T-cell (primary cell): Measurements from ENCODE around the gene SOWAHA. TPM values are rescaled to one million over a fixed set of nuclear protein-coding genes. Genes with fewer than 3 reads are reported as not detected.

Experiments
- ATAC-seq, 4 experiments: fragments of 200-7000 bp in 3 of 4; fragments of 150-1000 bp in 1 of 4; cut with Tn5 transposase; replicated peaks in 1 of 4; 1 replicate in 3 of 4; 2 replicates in 1 of 4; pipeline ENCODE4 v1.10.0; 2021; ENCODE audit warnings: moderate library complexity in 3 of 4, mild to moderate bottlenecking in 2 of 4, moderate number of reproducible peaks in 1 of 4
- CTCF ChIA-PET, 2 donors: fragments of 300-600 bp; sonication (Branson Sonifier 250); formaldehyde crosslinking; loops; one replicate each; lab custom pipeline; 2022; ENCODE audit warnings: antibody characterized with exemption in 2 of 2; lab: Charles Lee
- POLR2A ChIA-PET, 2 donors: fragments of 300-600 bp; sonication (Branson Sonifier 250); formaldehyde crosslinking; loops; one replicate each; lab custom pipeline; 2022; ENCODE audit warnings: antibody characterized with exemption in 2 of 2; lab: Charles Lee
- DNase-seq, 35 experiments: peaks; one replicate each; pipeline versions ENCODE4 v3.0.0 to v3.0.0-alpha.2; 2013 to 2023
- H3K27ac ChIP-seq: one replicate; pipeline ENCODE4 v1.5.1; 2013; ENCODE audit warnings: low read length
- H3K27me3 ChIP-seq, 2 experiments: replicated peaks in 1 of 2; 1 replicate in 1 of 2; 2 replicates in 1 of 2; pipeline versions ENCODE4 v1.6.1 to v1.7.0; 2013; ENCODE audit warnings: low read length in 1 of 2, mixed read lengths in 1 of 2; ENCODE audit not compliant: control insufficient read depth in 2 of 2, insufficient read depth in 2 of 2; ENCODE audit errors: extremely low read depth in 1 of 2
- H3K36me3 ChIP-seq, 2 donors: 1 replicate in 1 of 2; 2 replicates in 1 of 2; pipeline versions ENCODE4 v1.6.1 to v1.7.0; 2013; ENCODE audit warnings: low read length in 1 of 2; ENCODE audit not compliant: control insufficient read depth in 2 of 2, insufficient read depth in 1 of 2; ENCODE audit errors: extremely low read depth in 1 of 2
- H3K4me1 ChIP-seq, 2 experiments: 1 replicate in 1 of 2; 2 replicates in 1 of 2; pipeline versions ENCODE4 v1.6.1 to v1.7.0; 2013; ENCODE audit warnings: low read length in 2 of 2, mixed read lengths in 1 of 2; ENCODE audit not compliant: insufficient read depth in 2 of 2, control insufficient read depth in 1 of 2; ENCODE audit errors: extremely low read depth in 1 of 2
- H3K4me3 ChIP-seq, 2 donors: 1 replicate in 1 of 2; 2 replicates in 1 of 2; pipeline versions ENCODE4 v1.5.1 to v1.7.0; 2013; ENCODE audit warnings: mild to moderate bottlenecking in 2 of 2, low read length in 1 of 2, moderate library complexity in 1 of 2; ENCODE audit not compliant: control insufficient read depth in 1 of 2; ENCODE audit errors: extremely low read depth in 1 of 2
- H3K9me3 ChIP-seq: 2 replicates; pipeline ENCODE4 v1.7.0; 2013
- H3K27ac Mint-ChIP-seq, 2 donors: one replicate each; pipeline ENCODE4 v1.8.0; 2020 to 2021; ENCODE audit warnings: mild to moderate bottlenecking in 2 of 2, mixed read lengths in 2 of 2
- H3K27me3 Mint-ChIP-seq, 2 donors: one replicate each; pipeline ENCODE4 v1.8.0; 2021 to 2022; ENCODE audit warnings: mixed read lengths in 2 of 2
- H3K36me3 Mint-ChIP-seq: one replicate; pipeline ENCODE4 v1.8.0; 2021; ENCODE audit warnings: mixed read lengths
- H3K4me1 Mint-ChIP-seq, 3 donors: one replicate each; pipeline ENCODE4 v1.8.0; 2020 to 2022; ENCODE audit warnings: mixed read lengths in 3 of 3, mild to moderate bottlenecking in 1 of 3
- H3K4me3 Mint-ChIP-seq, 3 donors: one replicate each; pipeline ENCODE4 v1.8.0; 2020 to 2022; ENCODE audit warnings: mild to moderate bottlenecking in 3 of 3, mixed read lengths in 3 of 3, moderate library complexity in 3 of 3
- H3K9me3 Mint-ChIP-seq, 3 donors: one replicate each; pipeline ENCODE4 v1.8.0; 2020 to 2022; ENCODE audit warnings: mixed read lengths in 3 of 3
- WGBS: methylation state at CpG from one replicate; pipeline ENCODE4 v1.1.5; 2013; ENCODE audit warnings: missing lambda C conversion rate; ENCODE audit not compliant: insufficient coverage; 5-methylcytosine and 5-hydroxymethylcytosine counted together
- total RNA-seq, 35 experiments: library from RNA in 6 of 35; stranded (reverse) in 6 of 35; fragments of 120-200 nt in 1 of 35; gene quantifications; one replicate each; pipeline versions ENCODE4 v1.2.1 to v1.2.4 and lab custom pipeline; 2013 to 2026

The SOWAHA gene
- total RNA-seq, 5 donors from 2014 or later (not counting 1 experiment from before 2014, with no cell fraction given): not detected

GRCh38 chr5:132820162-132820754 lies 7.2 kb downstream of the SOWAHA start:
- 0% methylated on average over 8 of the region's 15 CpGs for WGBS
- ATAC-seq (peak; percentile 84 to 86 (median 85)), DNase-seq (peak; percentile 61 to 92 (median 80))
- no peak overlapping the region for H3K27ac Mint-ChIP-seq
- H3K4me1 ChIP-seq: peaks cover 5 to 19% of the 10 kb centered on the region in 2 experiments
- H3K4me3 Mint-ChIP-seq: peak overlapping the region; percentile 45 to 73 (median 67)
- peak overlapping the region in 1 of 2 donors; percentile 38 for H3K4me3 ChIP-seq
- CTCF ChIA-PET: interaction anchor here (0.5 to 2.1 kb wide), 36 partner anchors 8 to 1224 kb away, joined by 3 to 10 read pairs (median 4); partner anchors contain the start of genes CCNI2 (in 1 of the 2), RAD50 (in 1 of the 2) and SHROOM1 (in 1 of the 2)
- POLR2A ChIA-PET: interaction anchor here in 1 of 2 donors (0.6 kb wide), 1 partner anchor 15 kb away, joined by 3 read pairs; no protein-coding TSS in a partner anchor
- H3K36me3 ChIP-seq: no peaks in the 10 kb centered on the region
- H3K9me3 Mint-ChIP-seq: no peaks in the 10 kb centered on the region
- peaks cover 10 to 12% (median 11%) of the 10 kb centered on the region in 3 donors for H3K4me1 Mint-ChIP-seq
- no peak overlapping the region for H3K27ac ChIP-seq
- H3K36me3 Mint-ChIP-seq: no peaks in the 10 kb centered on the region
- peaks cover 7 to 42% of the 10 kb centered on the region in 2 donors for H3K27me3 Mint-ChIP-seq
- H3K27me3 ChIP-seq: peaks cover 3 to 53% of the 10 kb centered on the region in 2 experiments
- H3K9me3 ChIP-seq: no peaks in the 10 kb centered on the region

GRCh38 chr5:132821350-132821749 lies 8.2 kb downstream of the SOWAHA start:
- no CpG with 5 or more reads among the region's 3 CpGs for WGBS
- H3K27ac Mint-ChIP-seq: no peak overlapping the region
- Histone ChIP-seq H3K4me1 (peaks cover 5 to 25% of the 10 kb centered on the region in 2 experiments), H3K36me3 (no peaks in the 10 kb centered on the region), H3K27ac (no peak overlapping the region), H3K4me3 (no peak overlapping the region), H3K27me3 (peaks cover 3 to 60% of the 10 kb centered on the region in 2 experiments), H3K9me3 (no peaks in the 10 kb centered on the region)
- no peak overlapping the region for H3K4me3 Mint-ChIP-seq
- H3K9me3 Mint-ChIP-seq: no peaks in the 10 kb centered on the region
- peaks cover 11 to 14% (median 12%) of the 10 kb centered on the region in 3 donors for H3K4me1 Mint-ChIP-seq
- peaks cover 9 to 46% of the 10 kb centered on the region in 2 donors for H3K27me3 Mint-ChIP-seq
- ChIA-PET CTCF (interaction anchor here (0.8 to 2.1 kb wide), 4 partner anchors 8 to 435 kb away, joined by 3 to 10 read pairs (median 3); no protein-coding TSS in a partner anchor), POLR2A (interaction anchor here in 1 of 2 donors (0.6 kb wide), 1 partner anchor 90 kb away, joined by 3 read pairs; no protein-coding TSS in a partner anchor)
- DNase-seq (no peak), ATAC-seq (no peak)
- no peaks in the 10 kb centered on the region for H3K36me3 Mint-ChIP-seq

- WGBS: 100% methylated on average over 1 of the region's 1 CpG
- no peak for DNase-seq
- no peaks in the 10 kb centered on the region for H3K9me3 Mint-ChIP-seq
- H3K27ac Mint-ChIP-seq: no peak overlapping the region
- CTCF ChIA-PET: no interaction called here
- Histone ChIP-seq H3K36me3 (no peaks in the 10 kb centered on the region), H3K27me3 (peaks cover 3 to 64% of the 10 kb centered on the region in 2 experiments), H3K4me3 (no peak overlapping the region), H3K27ac (no peak overlapping the region), H3K9me3 (no peaks in the 10 kb centered on the region), H3K4me1 (peaks cover 5 to 25% of the 10 kb centered on the region in 2 experiments)
- H3K27me3 Mint-ChIP-seq: peaks cover 14 to 50% of the 10 kb centered on the region in 2 donors
- no peak for ATAC-seq
- POLR2A ChIA-PET: interaction anchor here (0.6 kb wide), 2 partner anchors 77 to 90 kb away, joined by 3 to 4 read pairs; no protein-coding TSS in a partner anchor
- H3K4me1 Mint-ChIP-seq: peaks cover 11 to 14% (median 12%) of the 10 kb centered on the region in 3 donors
- H3K36me3 Mint-ChIP-seq: no peaks in the 10 kb centered on the region
- no peak overlapping the region for H3K4me3 Mint-ChIP-seq
These were observed 8.7 kb downstream of the SOWAHA start for GRCh38 chr5:132821791-132822190.

GRCh38 chr5:132822650-132823480 lies 9.8 kb downstream of the SOWAHA start:
- Histone ChIP-seq H3K36me3 (no peaks in the 10 kb centered on the region), H3K9me3 (no peaks in the 10 kb centered on the region), H3K4me3 (no peak overlapping the region), H3K4me1 (peaks cover 5 to 25% of the 10 kb centered on the region in 2 experiments), H3K27ac (no peak overlapping the region), H3K27me3 (peaks cover 6 to 73% of the 10 kb centered on the region in 2 experiments)
- POLR2A ChIA-PET: interaction anchor here in 1 of 2 donors (0.7 kb wide), 1 partner anchor 117 kb away, joined by 5 read pairs; no protein-coding TSS in a partner anchor
- ATAC-seq (no peak), DNase-seq (no peak)
- Mint-ChIP-seq H3K4me1 (peaks cover 11 to 17% (median 12%) of the 10 kb centered on the region in 3 donors), H3K27ac (no peak overlapping the region), H3K27me3 (peaks cover 25 to 61% of the 10 kb centered on the region in 2 donors), H3K36me3 (no peaks in the 10 kb centered on the region), H3K4me3 (peak overlapping the region in 1 of 3 donors; percentile 19), H3K9me3 (no peaks in the 10 kb centered on the region)
- WGBS: 28% methylated on average over 62 of the region's 68 CpGs
- CTCF ChIA-PET: interaction anchor here in 1 of 2 donors (1.1 kb wide), 1 partner anchor 57 kb away, joined by 3 read pairs; no protein-coding TSS in a partner anchor

- peaks cover 6 to 75% of the 10 kb centered on the region in 2 experiments for H3K27me3 ChIP-seq
- 82% methylated on average over 5 of the region's 7 CpGs for WGBS
- DNase-seq (no peak), ATAC-seq (no peak)
- H3K27me3 Mint-ChIP-seq: peaks cover 26 to 65% of the 10 kb centered on the region in 2 donors
- peaks cover 11 to 17% (median 12%) of the 10 kb centered on the region in 3 donors for H3K4me1 Mint-ChIP-seq
- peaks cover 5 to 25% of the 10 kb centered on the region in 2 experiments for H3K4me1 ChIP-seq
- H3K9me3 ChIP-seq: no peaks in the 10 kb centered on the region
- no peaks in the 10 kb centered on the region for H3K9me3 Mint-ChIP-seq
- no peak overlapping the region for H3K4me3 ChIP-seq
- peak overlapping the region in 1 of 3 donors; percentile 19 for H3K4me3 Mint-ChIP-seq
- POLR2A ChIA-PET: no interaction called here
- H3K27ac Mint-ChIP-seq: no peak overlapping the region
- no peaks in the 10 kb centered on the region for H3K36me3 ChIP-seq
- H3K27ac ChIP-seq: no peak overlapping the region
- CTCF ChIA-PET: no interaction called here
- H3K36me3 Mint-ChIP-seq: no peaks in the 10 kb centered on the region
These were observed 10.5 kb downstream of the SOWAHA start for GRCh38 chr5:132823481-132824050.
